ENCODE results near the gene PPARG.

PPARG gene

GRCh38 chr3:12316253-12316652 is 27.4 kb downstream of the PPARG start:
- DNase-seq: no peak

GRCh38 chr3:12316729-12317351 is 28.0 kb downstream of the PPARG start:
- DNase-seq: no peak

GRCh38 chr3:12317914-12318313 is 29.0 kb downstream of the PPARG start:
- DNase-seq: no peak

- DNase-seq: no peak
These were observed 30.1 kb downstream of the PPARG start for GRCh38 chr3:12318758-12319621.

- DNase-seq: no peak
These were observed 32.1 kb downstream of the PPARG start for GRCh38 chr3:12321015-12321414.

- no peak for DNase-seq
These were observed 34.4 kb downstream of the PPARG start for GRCh38 chr3:12323237-12323636.

GRCh38 chr3:12325586-12326515 is 37.0 kb downstream of the PPARG start:
- DNase-seq: no peak

GRCh38 chr3:12327021-12327420 is 38.2 kb downstream of the PPARG start:
- DNase-seq: no peak

- no peak for DNase-seq
These were observed 39.4 kb downstream of the PPARG start for GRCh38 chr3:12328132-12328836.

GRCh38 chr3:12328837-12329462 is 40.1 kb downstream of the PPARG start:
- DNase-seq: no peak

GRCh38 chr3:12334786-12335185 is 45.9 kb downstream of the PPARG start:
- DNase-seq: no peak

- no peak for DNase-seq
These were observed 46.6 kb downstream of the PPARG start for GRCh38 chr3:12335421-12335820.

GRCh38 chr3:12336099-12336498 is 47.2 kb downstream of the PPARG start:
- DNase-seq: no peak

GRCh38 chr3:12338595-12339546 is 50.0 kb downstream of the PPARG start:
- DNase-seq: no peak

- DNase-seq: no peak
These were observed 51.0 kb downstream of the PPARG start for GRCh38 chr3:12339701-12340480.

- no peak for DNase-seq
These were observed 51.6 kb downstream of the PPARG start for GRCh38 chr3:12340506-12340905.

GRCh38 chr3:12342151-12342550 is 53.3 kb downstream of the PPARG start:
- DNase-seq: no peak

- no peak for DNase-seq
These were observed 54.2 kb downstream of the PPARG start for GRCh38 chr3:12343047-12343501.

GRCh38 chr3:12345141-12345561 is 56.3 kb downstream of the PPARG start:
- no peak for DNase-seq

Measured in activated effector memory CD4-positive, alpha-beta T cell treated with anti-CD3 and anti-CD28 coated beads, Interleukin-2, amount 50 U/mL, for 16 hours (primary cell).